ENCODE measurements around the gene VSIG10. TPM values are rescaled to one million over a fixed set of nuclear protein-coding genes. Genes with fewer than 3 reads are reported as not detected.

Gene VSIG10
- polyA plus RNA-seq, 1 experiment: 9.3 TPM

DNA sequence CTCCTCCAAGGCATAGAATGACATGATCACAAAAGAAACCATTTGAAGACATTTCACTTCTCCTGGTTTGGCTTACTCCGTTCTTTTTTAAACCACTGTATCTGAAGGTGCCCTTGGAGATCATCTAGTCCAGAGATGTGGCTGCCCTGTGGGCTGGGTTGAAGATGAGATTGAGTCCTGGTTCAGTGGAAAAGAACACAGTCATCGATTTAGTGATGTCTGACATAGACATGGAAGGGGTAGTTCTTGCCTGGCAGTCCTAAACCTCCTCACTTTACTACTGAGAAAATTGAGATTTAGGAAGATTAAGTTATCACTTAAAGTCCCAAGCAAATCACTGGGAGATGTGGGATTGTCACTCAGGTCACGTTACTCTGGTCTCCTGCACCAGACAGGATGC is 2.8 kb downstream of the VSIG10 start:
- Histone ChIP-seq H3K36me3 (ENCODE audit: control insufficient read depth, insufficient read depth, low read length) (no peaks in the 10 kb centered on the region), H3K27me3 (ENCODE audit: control insufficient read depth, insufficient read depth, low read length) (no peaks in the 10 kb centered on the region), H3K4me3 (ENCODE audit: low read depth, low read length) (no peak overlapping the region)
- ChIA-PET POLR2A (no interaction called here), CTCF (interaction anchor here (0.8 to 1.3 kb wide), 2 partner anchors 9 to 20 kb away, joined by 3 read pairs; no protein-coding TSS in a partner anchor)
- TF ChIP-seq, protein P1, sequence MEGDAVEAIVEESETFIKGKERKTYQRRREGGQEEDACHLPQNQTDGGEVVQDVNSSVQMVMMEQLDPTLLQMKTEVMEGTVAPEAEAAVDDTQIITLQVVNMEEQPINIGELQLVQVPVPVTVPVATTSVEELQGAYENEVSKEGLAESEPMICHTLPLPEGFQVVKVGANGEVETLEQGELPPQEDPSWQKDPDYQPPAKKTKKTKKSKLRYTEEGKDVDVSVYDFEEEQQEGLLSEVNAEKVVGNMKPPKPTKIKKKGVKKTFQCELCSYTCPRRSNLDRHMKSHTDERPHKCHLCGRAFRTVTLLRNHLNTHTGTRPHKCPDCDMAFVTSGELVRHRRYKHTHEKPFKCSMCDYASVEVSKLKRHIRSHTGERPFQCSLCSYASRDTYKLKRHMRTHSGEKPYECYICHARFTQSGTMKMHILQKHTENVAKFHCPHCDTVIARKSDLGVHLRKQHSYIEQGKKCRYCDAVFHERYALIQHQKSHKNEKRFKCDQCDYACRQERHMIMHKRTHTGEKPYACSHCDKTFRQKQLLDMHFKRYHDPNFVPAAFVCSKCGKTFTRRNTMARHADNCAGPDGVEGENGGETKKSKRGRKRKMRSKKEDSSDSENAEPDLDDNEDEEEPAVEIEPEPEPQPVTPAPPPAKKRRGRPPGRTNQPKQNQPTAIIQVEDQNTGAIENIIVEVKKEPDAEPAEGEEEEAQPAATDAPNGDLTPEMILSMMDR (IDR thresholded peaks at IDR 0.05; ENCODE audit: insufficient read depth, low read depth, low read length): no peak
- no peak for DNase-seq (ENCODE audit: low read depth)

DNA sequence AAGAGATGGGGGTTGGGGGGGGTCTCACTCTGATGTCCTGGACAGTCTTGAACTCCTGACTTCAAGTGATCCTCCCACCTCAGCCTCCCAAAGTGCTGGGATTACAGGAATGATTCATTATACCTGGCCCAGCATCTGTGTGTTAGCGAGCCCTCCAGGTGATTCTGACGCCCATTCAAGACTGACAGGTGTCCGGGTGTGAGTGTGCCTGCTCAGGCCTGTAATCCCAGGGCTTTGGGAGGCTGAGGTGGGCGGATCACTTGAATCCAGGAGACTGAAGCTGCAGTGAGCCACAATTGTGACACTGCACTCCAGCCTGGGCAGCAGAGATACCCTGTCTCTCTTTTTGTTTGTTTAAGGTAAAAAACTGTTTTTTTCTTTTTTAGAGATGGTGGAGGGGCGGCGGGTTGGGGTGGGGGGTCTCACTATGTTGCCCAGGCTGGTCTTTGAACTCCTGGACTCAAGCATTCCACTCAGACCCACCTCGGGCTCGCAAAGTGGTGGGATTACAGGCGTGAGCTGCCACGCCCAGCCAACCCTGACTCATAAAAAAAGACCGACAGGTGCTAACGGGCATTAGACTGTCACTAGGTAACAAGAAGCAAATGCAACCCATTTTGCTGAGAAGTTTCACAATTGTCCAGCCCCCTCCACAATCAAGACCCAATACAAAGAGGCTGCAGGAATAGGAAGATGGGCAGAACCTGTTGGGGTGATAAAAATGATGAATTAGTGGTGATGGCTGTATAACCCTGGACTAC is 4.7 kb downstream of the VSIG10 start:
- POLR2A ChIA-PET: no interaction called here
- TF ChIP-seq, protein P1 (IDR thresholded peaks at IDR 0.05; ENCODE audit: insufficient read depth, low read depth, low read length): no peak
- CTCF ChIA-PET: no interaction called here
- no peak for DNase-seq (ENCODE audit: low read depth)
- H3K36me3 ChIP-seq (ENCODE audit: control insufficient read depth, insufficient read depth, low read length): no peaks in the 10 kb centered on the region
- H3K27me3 ChIP-seq (ENCODE audit: control insufficient read depth, insufficient read depth, low read length): no peaks in the 10 kb centered on the region
- H3K4me3 ChIP-seq (ENCODE audit: low read depth, low read length): no peak overlapping the region

DNA sequence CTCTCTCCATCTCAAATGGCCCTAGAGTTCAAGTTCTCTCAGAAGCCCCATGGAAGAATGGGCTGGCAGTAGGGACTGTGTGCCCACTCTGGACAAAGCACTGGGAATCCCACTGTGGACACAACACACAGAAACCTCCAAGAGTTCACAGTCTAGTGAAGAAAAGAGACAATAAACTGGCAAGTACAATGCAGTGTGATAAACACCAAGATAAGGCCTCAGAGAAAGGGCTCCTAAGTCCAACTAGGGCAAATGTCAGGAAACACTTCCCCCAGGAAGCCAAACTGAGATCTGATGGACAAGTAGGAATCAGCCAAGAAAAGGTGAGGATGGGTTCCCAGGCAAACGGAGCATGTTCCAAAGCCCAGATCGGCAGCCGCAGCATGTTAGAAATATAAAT is 5.4 kb downstream of the VSIG10 start:
- TF ChIP-seq, protein P1 (IDR thresholded peaks at IDR 0.05; ENCODE audit: insufficient read depth, low read depth, low read length): no peak
- no peak for DNase-seq (ENCODE audit: low read depth)
- Histone ChIP-seq H3K27me3 (ENCODE audit: control insufficient read depth, insufficient read depth, low read length) (no peaks in the 10 kb centered on the region), H3K36me3 (ENCODE audit: control insufficient read depth, insufficient read depth, low read length) (no peaks in the 10 kb centered on the region), H3K4me3 (ENCODE audit: low read depth, low read length) (no peak overlapping the region)
- ChIA-PET POLR2A (no interaction called here), CTCF (no interaction called here)

DNA sequence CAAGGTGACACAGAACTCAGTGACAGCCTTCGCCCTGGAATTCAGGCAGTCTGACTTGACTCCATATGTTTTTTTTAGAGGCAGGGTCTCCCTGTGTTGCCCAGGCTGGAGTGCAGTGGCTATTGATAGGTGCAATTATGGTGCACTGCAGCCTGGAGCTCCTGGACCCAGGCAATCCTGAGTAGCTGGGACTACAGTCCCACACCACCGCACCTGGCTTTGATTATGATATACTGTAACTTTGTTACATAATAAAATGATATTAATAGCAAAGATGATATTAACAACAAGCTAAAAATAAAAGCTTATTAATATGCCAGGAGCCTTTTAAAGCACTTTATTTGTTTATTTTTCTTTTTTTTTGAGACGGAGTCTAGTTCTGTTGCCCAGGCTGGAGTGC is 9.8 kb downstream of the VSIG10 start:
- ChIA-PET CTCF (interaction anchor here (0.8 to 1.0 kb wide), 3 partner anchors 10 to 33 kb away, joined by 3 to 4 read pairs (median 3); partner anchors contain the start of gene WSB2), POLR2A (no interaction called here)
- DNase-seq (ENCODE audit: low read depth): no peak
- no peaks in the 10 kb centered on the region for H3K36me3 ChIP-seq (ENCODE audit: control insufficient read depth, insufficient read depth, low read length)
- TF ChIP-seq, protein P1 (IDR thresholded peaks at IDR 0.05; ENCODE audit: insufficient read depth, low read depth, low read length): no peak
- H3K27me3 ChIP-seq (ENCODE audit: control insufficient read depth, insufficient read depth, low read length): no peaks in the 10 kb centered on the region
- H3K4me3 ChIP-seq (ENCODE audit: low read depth, low read length): no peak overlapping the region

DNA sequence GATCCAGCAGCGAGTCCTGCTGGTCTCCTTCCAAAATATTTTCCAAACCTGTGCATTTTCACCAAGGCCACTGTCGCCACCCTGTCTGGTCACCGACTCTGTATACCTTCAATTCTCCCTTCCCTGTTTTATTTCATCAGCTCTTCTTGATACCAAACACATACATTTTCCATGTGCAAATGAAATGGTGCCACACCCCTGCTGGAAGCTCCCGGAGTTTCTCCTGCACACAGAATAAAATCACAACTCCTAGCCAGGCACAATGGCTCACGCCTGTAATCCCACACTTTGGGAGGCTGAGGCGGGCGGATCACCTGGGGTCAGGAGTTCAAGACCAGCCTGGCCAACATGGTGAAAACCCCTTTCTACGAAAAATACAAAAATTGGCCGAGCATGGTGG is 14.0 kb downstream of the VSIG10 start:
- TF ChIP-seq, protein P1 (IDR thresholded peaks at IDR 0.05; ENCODE audit: insufficient read depth, low read depth, low read length): no peak
- CTCF ChIA-PET: no interaction called here
- H3K4me3 ChIP-seq (ENCODE audit: low read depth, low read length): no peak overlapping the region
- POLR2A ChIA-PET: no interaction called here
- no peaks in the 10 kb centered on the region for H3K27me3 ChIP-seq (ENCODE audit: control insufficient read depth, insufficient read depth, low read length)
- DNase-seq (ENCODE audit: low read depth): no peak
- H3K36me3 ChIP-seq (ENCODE audit: control insufficient read depth, insufficient read depth, low read length): no peaks in the 10 kb centered on the region

Data from BJ (cell line).